HepG2 (cell line): ENCODE measurements around the gene PAPOLA. TPM values are rescaled to one million over a fixed set of nuclear protein-coding genes. Genes with fewer than 3 reads are reported as not detected.

Experiments used
- ATF4 ChIP-seq, 2 experiments: fragments of 450-650 bp in 1 of 2; sonication (generic) in 1 of 2; formaldehyde crosslinking; IDR thresholded peaks; 2 replicates each; pipeline versions ENCODE4 v1.5.0 to v1.8.0; 2020 to 2022; ENCODE audit warnings: mild to moderate bottlenecking in 1 of 2, missing genetic modification reagents in 1 of 2
- ATF7 ChIP-seq, 2 experiments: fragments of 450-650 bp in 1 of 2; sonication (generic) in 1 of 2; formaldehyde crosslinking in 1 of 2; IDR thresholded peaks; 2 replicates each; pipeline versions ENCODE4 v1.4.0 to v1.6.1; 2016 to 2020; ENCODE audit warnings: antibody characterized with exemption in 1 of 2, mild to moderate bottlenecking in 1 of 2, missing genetic modification reagents in 1 of 2
- BHLHE40 ChIP-seq: IDR thresholded peaks from 2 replicates; pipeline ENCODE4 v1.6.1; 2011; ENCODE audit warnings: low read length, improper control_type of control experiment
- CHCHD3 ChIP-seq: sonication (generic); formaldehyde crosslinking; IDR thresholded peaks from 2 replicates; pipeline ENCODE4 v1.8.0; 2022; ENCODE audit warnings: mild to moderate bottlenecking, missing genetic modification reagents, moderate library complexity
- E2F1 ChIP-seq: sonication (generic); formaldehyde crosslinking; IDR thresholded peaks from 2 replicates; pipeline ENCODE4 v1.5.0; 2020; ENCODE audit warnings: missing genetic modification reagents
- ERF ChIP-seq: IDR thresholded peaks from 2 replicates; pipeline ENCODE4 v1.6.1; 2018; ENCODE audit warnings: missing biosample characterization, missing genetic modification reagents
- GABPB1 ChIP-seq: IDR thresholded peaks from 2 replicates; pipeline ENCODE4 v1.6.1; 2016; ENCODE audit warnings: mild to moderate bottlenecking, missing genetic modification reagents, moderate library complexity, missing compliant biosample characterization
- HNF4A ChIP-seq: sonication (generic); formaldehyde crosslinking; IDR thresholded peaks from 2 replicates; pipeline ENCODE4 v1.4.0; 2020; ENCODE audit warnings: missing genetic modification reagents
- IRX3 ChIP-seq: sonication (generic); formaldehyde crosslinking; IDR thresholded peaks from 2 replicates; pipeline ENCODE4 v1.8.1; 2023; ENCODE audit warnings: mild to moderate bottlenecking, low read depth, missing genetic modification reagents, borderline replicate concordance
- LRRFIP1 ChIP-seq: sonication (generic); formaldehyde crosslinking; conservative IDR thresholded peaks from 2 replicates; pipeline ENCODE4 v1.4.0; 2020; ENCODE audit warnings: missing genetic modification reagents
- NFATC3 ChIP-seq: sonication (generic); formaldehyde crosslinking; IDR thresholded peaks from 2 replicates; pipeline ENCODE4 v1.5.1; 2020; ENCODE audit warnings: mild to moderate bottlenecking, missing genetic modification reagents
- PATZ1 ChIP-seq: sonication (generic); formaldehyde crosslinking; IDR thresholded peaks from 2 replicates; pipeline ENCODE4 v1.4.0; 2020; ENCODE audit warnings: missing genetic modification reagents
- PCBP1 ChIP-seq: fragments of 200-400 bp; formaldehyde crosslinking; IDR thresholded peaks from 2 replicates; pipeline ENCODE4 v1.6.1; 2017; ENCODE audit warnings: mild to moderate bottlenecking, low read depth, low read length, borderline replicate concordance
- PLRG1 ChIP-seq: fragments of 450-650 bp; conservative IDR thresholded peaks from 2 replicates; pipeline ENCODE4 v1.6.1; 2016
- RAD51 ChIP-seq: fragments of 450-650 bp; IDR thresholded peaks from 2 replicates; pipeline ENCODE4 v1.6.1; 2016; ENCODE audit warnings: borderline replicate concordance
- RELA ChIP-seq: sonication (generic); formaldehyde crosslinking; IDR thresholded peaks from 2 replicates; pipeline ENCODE4 v1.4.0; 2020; ENCODE audit warnings: missing genetic modification reagents
- SCMH1 ChIP-seq: sonication (generic); formaldehyde crosslinking; IDR thresholded peaks from 2 replicates; pipeline ENCODE4 v1.9.0; 2021; ENCODE audit warnings: missing genetic modification reagents, mild to moderate bottlenecking, borderline replicate concordance
- SIX4 ChIP-seq: sonication (generic); formaldehyde crosslinking; IDR thresholded peaks from 2 replicates; pipeline ENCODE4 v1.4.0; 2020; ENCODE audit warnings: missing genetic modification reagents
- SYNCRIP ChIP-seq: fragments of 200-400 bp; formaldehyde crosslinking; IDR thresholded peaks from 2 replicates; pipeline ENCODE4 v1.6.1; 2018; ENCODE audit warnings: mild to moderate bottlenecking, low read depth, low read length; ENCODE audit not compliant: insufficient read depth
- TARDBP ChIP-seq: sonication (generic); formaldehyde crosslinking; IDR thresholded peaks from 2 replicates; pipeline ENCODE4 v1.8.0; 2022; ENCODE audit warnings: mild to moderate bottlenecking, missing genetic modification reagents
- ZBTB44 ChIP-seq: sonication (generic); formaldehyde crosslinking; IDR thresholded peaks from 2 replicates; pipeline ENCODE4 v1.4.0; 2020; ENCODE audit warnings: missing genetic modification reagents
- ZNF792 ChIP-seq: IDR thresholded peaks from 2 replicates; pipeline ENCODE4 v1.6.1; 2016
- polyA plus RNA-seq, 8 experiments: library from polyadenylated mRNA; depleted of rRNA in 3 of 8; stranded (reverse) in 7 of 8; unstranded in 1 of 8; fragments of >200 nt; fragmentation: Illumina TruSeq in 4 of 8; extraction: Trizol in 4 of 8; gene quantifications; 2 replicates each; pipeline versions ENCODE4 v1.2.1 to v1.2.3, GENCODE V29; 2011 to 2016; ENCODE audit warnings: low read depth in 4 of 8, missing spikeins in 1 of 8, mixed read lengths in 1 of 8; ENCODE audit not compliant: insufficient read depth in 1 of 8
- total RNA-seq, 5 experiments: library from RNA; depleted of rRNA; stranded (reverse); fragments of >200 nt; fragmentation: Illumina TruSeq; extraction: Trizol; gene quantifications; 2 replicates each; pipeline ENCODE4 v1.2.3, GENCODE V29; 2016; ENCODE audit warnings: low read depth in 1 of 5

The PAPOLA gene
- total and polyA plus RNA-seq, 2 of the 13 experiments (the other 11 are each of a cell fraction or from before 2014, with no cell fraction given) = 103 to 151 TPM

- no peak for TF ChIP-seq ATF4 (CRISPR knock-in tag; IDR thresholded peaks at IDR 0.05)
- no peak for TF ChIP-seq E2F1 (CRISPR knock-in tag)
- peak; percentile 78 for TF ChIP-seq ATF7 (IDR thresholded peaks at IDR 0.05)
- peak; percentile 77; the same call in 1 of the 2 replicates for TF ChIP-seq ATF7 (CRISPR knock-in tag; IDR thresholded peaks at IDR 0.05)
- TF ChIP-seq NFATC3 (CRISPR knock-in tag) = no peak
- no peak for TF ChIP-seq SYNCRIP
- peak; percentile 96 for TF ChIP-seq RAD51
- TF ChIP-seq TARDBP (CRISPR knock-in tag) = no peak
- TF ChIP-seq BHLHE40 = peak; percentile 63; the same call in 1 of the 2 replicates
- no peak for TF ChIP-seq ERF
- no peak for TF ChIP-seq IRX3
- TF ChIP-seq LRRFIP1 = no peak
- 0 out of 2 replicates have a peak, but pooled peaks have one; percentile 53 for TF ChIP-seq ZNF792
- no peak for TF ChIP-seq PLRG1
- no peak for TF ChIP-seq GABPB1
- no peak for TF ChIP-seq SCMH1 (CRISPR knock-in tag)
- peak; percentile 60 for TF ChIP-seq PATZ1 (CRISPR knock-in tag)
- TF ChIP-seq CHCHD3 (CRISPR knock-in tag) = no peak
- no peak for TF ChIP-seq RELA
- no peak for TF ChIP-seq ZBTB44
- no peak for TF ChIP-seq SIX4 (CRISPR knock-in tag)
- TF ChIP-seq PCBP1 = no peak
- peak; percentile 99 for TF ChIP-seq HNF4A (CRISPR knock-in tag)
These were observed 40.0 kb upstream of the PAPOLA start (continued) for GRCh38 chr14:96461950-96462798.
